ENCODE data around the gene HIPK4.
"Not testable (repeated sequence)": the region's sequence is repeated elsewhere in the genome, so short reads cannot be mapped to it uniquely, and the experiment has no call there.

The HIPK4 gene

GRCh38 chr19:40335855-40336600 is 54.0 kb downstream of the HIPK4 start:
- DNase-seq: no peak

GRCh38 chr19:40335101-40335500 is 54.9 kb downstream of the HIPK4 start:
- no peak for DNase-seq

GRCh38 chr19:40333083-40333482 is 56.9 kb downstream of the HIPK4 start:
- DNase-seq: not testable (repeated sequence)

GRCh38 chr19:40332669-40333068 is 57.3 kb downstream of the HIPK4 start:
- no peak for DNase-seq

GRCh38 chr19:40331052-40331451 is 58.9 kb downstream of the HIPK4 start:
- DNase-seq: no peak

All from CD4-positive, alpha-beta T cell treated with Interleukin-6 for 4 hours (primary cell).